PC-9 (cell line): ENCODE measurements around the gene PAX4.

ENCODE experiments used
- EZH2 ChIP-seq: fragments of 200-600 bp; sonication (generic); IDR thresholded peaks from 2 replicates; pipeline ENCODE4 v1.8.0; 2017; ENCODE audit warnings: antibody characterized with exemption, low read depth
- TF ChIP-seq, protein P1 (sequence below): fragments of 200-600 bp; sonication (generic); conservative IDR thresholded peaks from 2 replicates; pipeline ENCODE4 v1.6.1; 2017; ENCODE audit warnings: mixed run types, antibody characterized with exemption, mild to moderate bottlenecking, moderate library complexity

DNA sequence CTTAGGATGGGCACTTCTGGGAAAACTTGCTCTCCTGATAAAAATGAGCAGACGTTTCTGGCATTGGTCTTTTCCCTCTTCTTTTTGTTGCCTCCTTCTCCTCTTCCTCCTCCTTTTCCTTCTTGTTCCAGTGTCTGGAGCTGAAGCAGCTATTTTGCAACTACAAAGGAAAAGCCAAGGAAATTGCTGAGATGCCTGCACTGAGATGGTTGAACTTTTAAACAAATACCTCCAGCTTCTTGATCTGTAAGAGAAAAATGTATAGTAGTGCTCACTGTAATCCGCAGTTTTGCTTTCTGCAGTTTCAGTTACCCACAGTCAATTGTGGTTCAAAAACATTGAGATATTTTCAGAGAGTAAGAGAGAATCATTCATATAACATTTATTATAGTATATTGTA, 26.5 kb upstream of the PAX4 start:
- TF ChIP-seq, protein P1, sequence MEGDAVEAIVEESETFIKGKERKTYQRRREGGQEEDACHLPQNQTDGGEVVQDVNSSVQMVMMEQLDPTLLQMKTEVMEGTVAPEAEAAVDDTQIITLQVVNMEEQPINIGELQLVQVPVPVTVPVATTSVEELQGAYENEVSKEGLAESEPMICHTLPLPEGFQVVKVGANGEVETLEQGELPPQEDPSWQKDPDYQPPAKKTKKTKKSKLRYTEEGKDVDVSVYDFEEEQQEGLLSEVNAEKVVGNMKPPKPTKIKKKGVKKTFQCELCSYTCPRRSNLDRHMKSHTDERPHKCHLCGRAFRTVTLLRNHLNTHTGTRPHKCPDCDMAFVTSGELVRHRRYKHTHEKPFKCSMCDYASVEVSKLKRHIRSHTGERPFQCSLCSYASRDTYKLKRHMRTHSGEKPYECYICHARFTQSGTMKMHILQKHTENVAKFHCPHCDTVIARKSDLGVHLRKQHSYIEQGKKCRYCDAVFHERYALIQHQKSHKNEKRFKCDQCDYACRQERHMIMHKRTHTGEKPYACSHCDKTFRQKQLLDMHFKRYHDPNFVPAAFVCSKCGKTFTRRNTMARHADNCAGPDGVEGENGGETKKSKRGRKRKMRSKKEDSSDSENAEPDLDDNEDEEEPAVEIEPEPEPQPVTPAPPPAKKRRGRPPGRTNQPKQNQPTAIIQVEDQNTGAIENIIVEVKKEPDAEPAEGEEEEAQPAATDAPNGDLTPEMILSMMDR: no peak
- TF ChIP-seq EZH2: no peak
